A673 (cell line): Measurements from ENCODE around the gene VWA8. TPM values are rescaled to one million over a fixed set of nuclear protein-coding genes. Genes with fewer than 3 reads are reported as not detected.
"Not testable (repeated sequence)": the region's sequence is repeated elsewhere in the genome, so short reads cannot be mapped to it uniquely, and the experiment has no call there.

Experiments
- BruUV-seq: library from RNA; stranded (reverse); fragments of 400-500 nt; replicated peaks from 2 replicates; lab custom pipeline; 2021; lab: Mats Ljungman, UMichigan
- CTCF ChIA-PET: fragments of 300-600 bp; sonication (Branson Sonifier 250); formaldehyde crosslinking; loops from one replicate; lab custom pipeline; 2022; ENCODE audit warnings: antibody characterized with exemption; lab: Charles Lee
- POLR2A ChIA-PET: fragments of 300-600 bp; sonication (Branson Sonifier 250); formaldehyde crosslinking; loops from one replicate; lab custom pipeline; 2022; ENCODE audit warnings: antibody characterized with exemption; ENCODE audit not compliant: low non-redundant PET; lab: Charles Lee
- DNase-seq: peaks from one replicate; pipeline ENCODE4 v3.0.0-alpha.2; 2015; ENCODE audit warnings: low spot score
- H3K27ac ChIP-seq: fragments of 200-600 bp; sonication (generic); 2 replicates; pipeline ENCODE4 v1.5.1; 2016; ENCODE audit warnings: mixed run types, low read depth, mild to moderate bottlenecking, mixed read lengths, antibody characterized with exemption, low read length; ENCODE audit not compliant: poor library complexity, severe bottlenecking
- H3K27me3 ChIP-seq: fragments of 200-600 bp; sonication (generic); replicated peaks from 2 replicates; pipeline ENCODE4 v1.6.1; 2017; ENCODE audit warnings: mixed run types, low read depth, mild to moderate bottlenecking, mixed read lengths, antibody characterized with exemption, low read length; ENCODE audit not compliant: insufficient read depth, poor library complexity
- H3K36me3 ChIP-seq: fragments of 200-600 bp; sonication (generic); 2 replicates; pipeline ENCODE4 v1.6.1; 2016; ENCODE audit warnings: mixed run types, mild to moderate bottlenecking, mixed read lengths, antibody characterized with exemption, low read length; ENCODE audit not compliant: insufficient read depth, poor library complexity, severe bottlenecking
- H3K4me1 ChIP-seq: fragments of 200-600 bp; sonication (generic); 2 replicates; pipeline ENCODE4 v1.6.1; 2017; ENCODE audit warnings: mixed run types, mild to moderate bottlenecking, mixed read lengths, antibody characterized with exemption, low read length; ENCODE audit not compliant: insufficient read depth, poor library complexity, severe bottlenecking
- H3K4me3 ChIP-seq: fragments of 200-600 bp; sonication (generic); 2 replicates; pipeline ENCODE4 v1.5.1; 2016; ENCODE audit warnings: low read depth, mixed run types, mild to moderate bottlenecking, mixed read lengths, low read length; ENCODE audit not compliant: poor library complexity, severe bottlenecking
- H3K9me3 ChIP-seq: fragments of 200-600 bp; sonication (generic); 2 replicates; pipeline ENCODE4 v1.6.1; 2016; ENCODE audit warnings: mixed run types, low read depth, mild to moderate bottlenecking, mixed read lengths, antibody characterized with exemption, low read length; ENCODE audit not compliant: poor library complexity, severe bottlenecking
- CTCF ChIP-seq: fragments of 300-800, 200-600 bp; sonication (generic); conservative IDR thresholded peaks from 2 replicates; pipeline ENCODE4 v1.5.1; 2017; ENCODE audit warnings: low read depth, mild to moderate bottlenecking, antibody characterized with exemption, low read length, moderate library complexity, mixed read lengths
- EZH2 ChIP-seq: fragments of 200-600 bp; sonication (generic); IDR thresholded peaks from 2 replicates; pipeline ENCODE4 v1.6.1; 2017; ENCODE audit warnings: borderline replicate concordance, low read depth, mild to moderate bottlenecking, mixed read lengths, antibody characterized with exemption, low read length; ENCODE audit not compliant: poor library complexity, severe bottlenecking
- intact Hi-C: fragments of 100-400 bp; cut with micrococcal nuclease; formaldehyde crosslinking; loops from one replicate; pipeline ENCODE4 v1.10.0; 2022; ENCODE audit not compliant: unreplicated experiment
- total RNA-seq: library from RNA; stranded (reverse); gene quantifications from 2 replicates; pipeline ENCODE4 v1.2.3, GENCODE V29; 2021

VWA8 gene
- total RNA-seq, 1 experiment from 2014 or later: 18.5 TPM

GRCh38 chr13:41541142-41541938 lies 419.6 kb downstream of the VWA8 start:
- H3K4me3 ChIP-seq: no peak overlapping the region
- no peaks in the 10 kb centered on the region for H3K36me3 ChIP-seq
- H3K27me3 ChIP-seq: no peaks in the 10 kb centered on the region
- no peak for DNase-seq
- CTCF ChIA-PET: no interaction called here
- no peak overlapping the region for H3K27ac ChIP-seq
- intact Hi-C loops: no loop called here
- POLR2A ChIA-PET: no interaction called here
- H3K9me3 ChIP-seq: no peaks in the 10 kb centered on the region
- TF ChIP-seq EZH2 (no peak), CTCF (no peak)
- H3K4me1 ChIP-seq: no peaks in the 10 kb centered on the region
- no TSS peak for BruUV-seq

DNA sequence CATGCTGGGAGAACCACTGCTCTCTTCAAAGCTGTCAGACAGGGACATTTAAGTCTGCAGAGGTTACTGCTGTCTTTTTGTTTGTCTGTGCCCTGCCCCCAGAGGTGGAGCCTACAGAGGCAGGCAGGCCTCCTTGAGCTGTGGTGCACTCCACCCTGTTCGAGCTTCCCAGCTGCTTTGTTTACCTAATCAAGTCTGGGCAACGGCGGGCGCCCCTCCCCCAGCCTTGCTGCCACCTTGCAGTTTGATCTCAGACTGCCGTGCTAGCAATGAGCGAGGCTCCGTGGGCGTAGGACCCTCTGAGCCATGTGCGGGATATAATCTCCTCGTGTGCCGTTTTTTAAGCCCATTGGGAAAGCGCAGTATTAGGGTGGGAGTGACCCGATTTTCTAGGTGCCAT lies 420.7 kb downstream of the VWA8 start:
- H3K36me3 ChIP-seq, H3K4me3 ChIP-seq, H3K4me1 ChIP-seq, H3K9me3 ChIP-seq, H3K27ac ChIP-seq, CTCF ChIA-PET, intact Hi-C loops, BruUV-seq, POLR2A ChIA-PET, H3K27me3 ChIP-seq, DNase-seq: not testable (repeated sequence)

- no peak for TF ChIP-seq EZH2
- no peak for TF ChIP-seq CTCF
- Histone ChIP-seq H3K36me3 (no peaks in the 10 kb centered on the region), H3K27ac (no peak overlapping the region), H3K4me3 (no peak overlapping the region), H3K9me3 (no peaks in the 10 kb centered on the region), H3K27me3 (peaks cover 5% of the 10 kb centered on the region), H3K4me1 (no peaks in the 10 kb centered on the region)
- CTCF ChIA-PET: no interaction called here
- intact Hi-C loops: no loop called here
- no TSS peak for BruUV-seq
- DNase-seq: no peak
- POLR2A ChIA-PET: no interaction called here
These were observed 427.4 kb downstream of the VWA8 start for GRCh38 chr13:41533266-41534052.
